Effector memory CD4-positive, alpha-beta T cell (primary cell): ENCODE measurements around the gene ASIC2.

Experiments
- DNase-seq, 3 donors: peaks; one replicate each; pipeline ENCODE4 v3.0.0-alpha.2; 2020
- H3K27ac ChIP-seq: 2 replicates; pipeline ENCODE4 v1.7.0; 2013; ENCODE audit warnings: mild to moderate bottlenecking, low read length, moderate library complexity; ENCODE audit not compliant: insufficient read depth, poor library complexity, severe bottlenecking
- H3K27me3 ChIP-seq: replicated peaks from 2 replicates; pipeline ENCODE4 v1.7.0; 2013; ENCODE audit warnings: mild to moderate bottlenecking, low read length; ENCODE audit not compliant: insufficient read depth, control insufficient read depth, poor library complexity, severe bottlenecking
- H3K36me3 ChIP-seq: 2 replicates; pipeline ENCODE4 v1.7.0; 2013; ENCODE audit warnings: mild to moderate bottlenecking, low read length, moderate library complexity; ENCODE audit not compliant: control insufficient read depth, insufficient read depth
- H3K4me1 ChIP-seq: 2 replicates; pipeline ENCODE4 v1.7.0; 2013; ENCODE audit warnings: low read length, mild to moderate bottlenecking; ENCODE audit not compliant: control insufficient read depth, insufficient read depth, poor library complexity, severe bottlenecking
- H3K4me3 ChIP-seq: 2 replicates; pipeline ENCODE4 v1.7.0; 2013; ENCODE audit warnings: low read length, low read depth, mild to moderate bottlenecking; ENCODE audit not compliant: insufficient read depth, poor library complexity, severe bottlenecking
- H3K9me3 ChIP-seq: 2 replicates; pipeline ENCODE4 v1.7.0; 2013; ENCODE audit warnings: mild to moderate bottlenecking, low read length, moderate library complexity; ENCODE audit not compliant: control insufficient read depth

Gene ASIC2

DNA sequence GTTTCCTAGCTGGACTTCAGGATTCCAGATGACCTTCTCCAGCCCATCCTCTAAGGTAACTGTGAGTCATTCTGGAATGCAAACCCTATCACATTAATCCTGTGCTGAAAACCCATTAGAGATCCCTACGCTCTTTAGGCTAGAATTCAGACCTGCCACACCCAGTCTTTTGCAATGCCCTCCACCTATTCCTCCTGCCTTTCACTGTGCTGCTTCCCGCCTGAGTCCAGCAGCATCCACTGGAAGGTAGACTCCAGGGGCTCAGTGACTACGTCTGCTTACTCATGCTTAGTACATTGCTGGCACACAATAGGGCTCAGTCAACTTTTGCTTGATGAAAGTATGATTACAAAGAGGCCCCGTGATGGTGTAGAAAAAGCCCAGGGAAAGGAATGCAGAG, 180.3 kb downstream of the ASIC2 start:
- Histone ChIP-seq H3K36me3 (no peaks in the 10 kb centered on the region), H3K4me1 (no peaks in the 10 kb centered on the region), H3K27ac (no peak overlapping the region), H3K4me3 (no peak overlapping the region), H3K27me3 (peaks cover 3% of the 10 kb centered on the region), H3K9me3 (no peaks in the 10 kb centered on the region)
- no peak for DNase-seq

DNA sequence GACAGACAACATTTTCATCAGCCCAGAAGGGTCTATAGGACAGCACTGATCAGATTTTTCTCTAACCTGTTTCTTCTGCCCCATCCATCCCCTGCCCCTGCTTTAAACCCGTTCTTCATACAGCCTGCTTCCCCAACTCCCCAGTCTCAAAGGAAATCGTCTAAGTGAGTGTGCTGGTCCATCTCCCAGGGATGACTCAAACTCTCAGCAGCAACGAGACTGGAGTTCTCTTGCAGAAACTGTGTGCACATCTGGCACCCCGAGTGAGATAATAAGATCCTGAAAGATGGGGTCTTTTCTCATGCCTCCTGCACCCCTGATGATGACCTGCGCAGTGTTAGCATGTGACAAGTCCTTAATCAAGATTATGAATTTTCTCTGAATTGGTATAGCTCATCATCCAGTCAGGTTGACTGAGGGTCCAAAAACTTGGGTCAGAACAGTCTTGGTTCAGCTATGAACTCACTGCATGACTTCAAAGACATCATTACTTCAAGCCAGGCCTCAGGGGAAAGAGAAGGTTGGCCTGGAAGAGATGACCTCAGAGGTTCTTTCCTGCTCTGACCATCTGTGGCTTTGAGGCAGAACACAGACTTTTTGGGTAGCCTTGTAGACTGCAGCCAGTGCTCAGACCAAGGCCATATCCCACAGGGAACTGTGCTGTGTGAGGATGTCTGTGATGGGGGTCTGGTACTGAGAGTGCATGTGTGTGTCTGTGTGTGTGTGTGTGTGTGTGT, 183.6 kb downstream of the ASIC2 start:
- no peaks in the 10 kb centered on the region for H3K9me3 ChIP-seq
- H3K36me3 ChIP-seq: no peaks in the 10 kb centered on the region
- DNase-seq: no peak
- no peak overlapping the region for H3K4me3 ChIP-seq
- H3K4me1 ChIP-seq: no peaks in the 10 kb centered on the region
- H3K27me3 ChIP-seq: peaks cover 3% of the 10 kb centered on the region
- no peak overlapping the region for H3K27ac ChIP-seq

DNA sequence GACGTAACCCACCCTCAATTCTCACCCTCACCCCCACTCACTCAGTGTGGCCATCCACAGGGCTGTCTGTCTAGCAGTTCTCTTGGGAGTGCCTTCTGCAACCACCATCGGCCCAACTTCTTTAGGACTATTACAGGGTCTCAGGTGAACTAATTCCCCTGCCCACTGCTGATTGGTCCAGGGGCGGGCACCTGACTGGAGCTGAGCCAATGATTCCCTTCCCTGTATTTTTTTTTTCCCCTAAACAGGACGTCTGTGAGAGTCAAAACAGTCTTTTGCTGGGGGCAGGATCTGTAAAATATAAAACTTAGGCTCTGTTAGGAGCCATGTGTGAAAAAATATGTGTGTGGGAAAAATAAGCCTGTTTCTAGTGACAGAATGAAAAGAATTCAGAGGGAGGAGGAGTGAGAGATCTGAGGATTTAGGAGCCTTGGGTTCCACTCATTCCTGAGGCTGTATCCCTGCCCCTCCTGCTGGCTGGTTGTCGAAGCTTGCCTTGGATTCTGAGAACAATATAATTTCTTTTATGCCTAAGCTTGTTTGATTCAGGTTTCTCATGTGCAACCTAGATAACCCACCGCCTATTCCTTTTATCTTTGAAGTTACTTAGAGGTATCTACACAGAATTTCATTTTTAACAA, 186.4 kb downstream of the ASIC2 start:
- DNase-seq: no peak
- Histone ChIP-seq H3K27me3 (peaks cover 3% of the 10 kb centered on the region), H3K36me3 (no peaks in the 10 kb centered on the region), H3K27ac (no peak overlapping the region), H3K9me3 (no peaks in the 10 kb centered on the region), H3K4me1 (no peaks in the 10 kb centered on the region), H3K4me3 (no peak overlapping the region)

DNA sequence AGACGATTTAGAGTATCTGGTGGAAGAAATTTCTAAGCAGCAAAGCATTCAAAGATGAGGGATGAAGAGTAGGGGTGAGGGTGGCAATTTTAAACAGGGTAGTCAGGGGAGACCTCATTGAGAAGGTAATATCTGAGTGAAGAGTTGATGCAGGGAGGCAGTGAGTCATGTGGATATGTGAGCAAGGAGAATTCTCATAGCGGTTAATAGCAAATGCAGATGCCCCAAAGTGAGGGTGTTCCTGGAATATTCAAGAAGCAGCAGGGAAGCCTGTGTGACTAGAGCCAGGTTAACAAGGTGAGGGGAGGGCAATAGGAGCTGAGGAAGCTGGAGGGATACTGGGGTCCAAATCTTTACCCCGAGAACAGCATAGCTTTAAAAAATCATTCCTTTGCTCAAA, 187.2 kb downstream of the ASIC2 start:
- no peak overlapping the region for H3K4me3 ChIP-seq
- no peak overlapping the region for H3K27ac ChIP-seq
- no peak for DNase-seq
- no peaks in the 10 kb centered on the region for H3K4me1 ChIP-seq
- H3K36me3 ChIP-seq: no peaks in the 10 kb centered on the region
- no peaks in the 10 kb centered on the region for H3K9me3 ChIP-seq
- H3K27me3 ChIP-seq: peaks cover 3% of the 10 kb centered on the region

DNA sequence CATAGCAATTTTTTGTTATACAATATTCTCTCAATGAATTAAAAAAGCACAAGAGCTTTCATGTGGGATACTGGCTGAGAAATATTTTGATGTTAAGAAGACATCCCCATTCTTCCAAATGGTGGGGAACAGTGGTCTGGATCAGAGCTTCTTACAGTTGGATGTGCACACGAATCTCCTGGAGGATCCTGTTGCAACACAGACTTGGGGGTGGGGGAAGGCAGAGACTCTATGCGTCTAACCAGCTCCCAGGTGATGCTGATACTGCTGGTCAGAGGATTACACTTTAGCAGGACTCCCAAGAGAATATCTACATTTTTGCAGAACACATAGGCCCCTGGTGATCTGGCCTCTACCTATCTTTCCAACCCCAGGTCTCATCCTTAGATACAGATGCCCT, 193.2 kb downstream of the ASIC2 start:
- Histone ChIP-seq H3K27ac (no peak overlapping the region), H3K9me3 (no peaks in the 10 kb centered on the region), H3K4me1 (no peaks in the 10 kb centered on the region), H3K27me3 (no peaks in the 10 kb centered on the region), H3K4me3 (no peak overlapping the region), H3K36me3 (no peaks in the 10 kb centered on the region)
- no peak for DNase-seq

DNA sequence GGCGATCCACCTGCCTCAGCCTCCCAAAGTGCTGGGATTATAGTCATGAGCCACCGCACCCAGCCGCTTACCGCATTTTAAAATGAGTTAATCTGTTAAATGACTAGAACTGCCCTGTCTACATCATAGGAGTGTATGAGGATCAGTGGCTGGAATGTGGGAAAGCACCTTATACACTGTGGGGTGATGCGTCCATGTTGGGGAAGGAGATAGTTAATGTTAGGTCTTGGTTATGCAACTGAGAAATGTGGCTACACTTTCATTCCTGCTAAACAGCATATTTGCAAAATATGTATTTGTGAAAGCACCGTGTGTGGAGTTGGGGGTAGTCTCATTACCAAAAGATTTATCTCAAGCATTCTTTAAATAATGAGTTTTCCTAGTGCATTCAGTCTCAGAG, 193.8 kb downstream of the ASIC2 start:
- Histone ChIP-seq H3K36me3 (no peaks in the 10 kb centered on the region), H3K27ac (no peak overlapping the region), H3K4me3 (no peak overlapping the region), H3K9me3 (no peaks in the 10 kb centered on the region), H3K27me3 (no peaks in the 10 kb centered on the region), H3K4me1 (no peaks in the 10 kb centered on the region)
- DNase-seq: no peak

DNA sequence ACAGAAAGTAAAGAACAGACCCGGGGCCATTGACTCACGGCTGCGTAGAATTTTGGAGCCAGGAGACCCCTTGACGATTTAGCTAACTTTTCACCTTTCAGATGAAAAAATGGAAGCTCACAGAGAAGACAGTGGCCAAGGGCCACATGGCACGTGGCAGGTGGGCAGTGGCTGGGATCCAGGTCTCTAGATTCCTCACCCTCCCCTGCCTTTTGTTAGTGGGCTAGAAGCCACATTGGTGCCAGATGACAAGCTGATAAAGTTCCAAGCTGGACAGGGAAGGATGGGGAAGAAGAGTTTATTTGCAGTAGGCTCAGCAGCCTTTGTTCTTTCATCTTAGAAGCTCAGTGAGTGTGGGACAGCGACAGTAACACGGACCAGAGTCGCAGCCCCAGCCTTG, 195.7 kb downstream of the ASIC2 start:
- no peaks in the 10 kb centered on the region for H3K27me3 ChIP-seq
- no peaks in the 10 kb centered on the region for H3K9me3 ChIP-seq
- H3K4me1 ChIP-seq: no peaks in the 10 kb centered on the region
- DNase-seq: no peak
- no peak overlapping the region for H3K4me3 ChIP-seq
- no peak overlapping the region for H3K27ac ChIP-seq
- H3K36me3 ChIP-seq: no peaks in the 10 kb centered on the region

DNA sequence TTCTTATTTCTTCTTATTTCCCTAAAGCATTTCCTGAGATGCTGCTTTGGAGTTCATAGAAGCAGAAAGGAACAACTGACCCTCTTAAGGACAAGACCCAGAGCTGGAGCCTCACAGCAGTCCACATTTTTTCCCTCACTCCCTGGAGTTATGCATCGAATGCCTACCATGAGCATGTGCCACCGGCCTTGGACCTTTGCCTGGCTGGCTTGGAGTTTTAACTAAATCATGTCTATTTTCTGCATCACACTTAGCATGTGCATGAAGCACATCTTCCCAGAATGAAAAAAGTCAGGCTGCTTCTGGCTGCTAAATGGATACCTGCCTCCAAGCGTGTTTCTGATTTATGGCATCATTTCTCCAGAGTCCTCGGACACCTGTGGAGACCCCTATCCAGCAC, 196.9 kb downstream of the ASIC2 start:
- Histone ChIP-seq H3K4me1 (no peaks in the 10 kb centered on the region), H3K9me3 (no peaks in the 10 kb centered on the region)

DNA sequence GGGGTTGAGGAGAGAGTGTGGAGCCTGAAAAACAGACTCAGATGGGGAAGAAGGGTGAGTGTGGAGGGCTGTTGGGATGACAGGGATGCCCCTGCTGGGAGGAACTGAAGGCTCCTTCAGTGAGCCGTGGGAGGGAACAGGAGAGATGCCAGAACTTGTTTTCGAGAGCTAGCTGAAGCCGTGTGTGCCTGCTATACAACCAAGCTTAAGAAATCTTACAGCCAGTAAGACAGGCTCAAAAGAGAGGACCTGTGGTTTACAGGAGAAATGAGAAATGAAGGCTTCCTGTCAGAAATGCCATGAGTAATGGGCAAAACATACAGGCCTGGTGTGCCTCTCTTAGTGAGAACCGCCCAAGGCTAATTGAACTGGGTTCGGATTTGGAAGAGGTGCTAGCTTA, 201.8 kb downstream of the ASIC2 start:
- H3K27me3 ChIP-seq: peaks cover 4% of the 10 kb centered on the region
- DNase-seq: no peak
- no peaks in the 10 kb centered on the region for H3K36me3 ChIP-seq
- H3K9me3 ChIP-seq: no peaks in the 10 kb centered on the region
- H3K4me1 ChIP-seq: no peaks in the 10 kb centered on the region
- no peak overlapping the region for H3K27ac ChIP-seq
- H3K4me3 ChIP-seq: no peak overlapping the region

More for the DNA sequence above, 196.9 kb downstream of the ASIC2 start:
- Histone ChIP-seq H3K4me3 (no peak overlapping the region), H3K27ac (no peak overlapping the region), H3K36me3 (no peaks in the 10 kb centered on the region), H3K27me3 (no peaks in the 10 kb centered on the region)
- DNase-seq: no peak

DNA sequence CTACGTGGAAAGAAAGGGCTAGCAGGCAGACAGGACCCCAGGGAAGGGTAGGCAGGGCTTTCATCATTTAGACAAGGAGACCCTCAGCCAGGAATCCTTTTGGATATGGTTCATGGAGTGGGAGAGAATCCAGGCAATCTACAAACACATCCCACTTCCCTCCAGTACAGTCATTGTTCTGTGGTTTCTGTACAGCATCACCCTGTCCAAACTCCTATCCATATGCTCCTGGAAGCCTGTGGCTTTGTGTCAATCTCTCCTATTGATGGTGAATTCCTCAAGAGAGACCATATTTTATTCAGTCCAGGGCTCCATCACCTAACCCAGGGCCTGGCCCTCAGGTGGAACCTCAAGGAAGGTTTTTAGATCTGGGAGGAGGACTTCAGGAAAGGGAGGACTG, 202.3 kb downstream of the ASIC2 start:
- H3K36me3 ChIP-seq: no peaks in the 10 kb centered on the region
- no peak overlapping the region for H3K4me3 ChIP-seq
- H3K27ac ChIP-seq: no peak overlapping the region
- H3K9me3 ChIP-seq: no peaks in the 10 kb centered on the region
- peaks cover 4% of the 10 kb centered on the region for H3K27me3 ChIP-seq
- H3K4me1 ChIP-seq: no peaks in the 10 kb centered on the region
- DNase-seq: no peak
